Lower leg skin (tissue), 4 donors: ENCODE data around the gene BRMS1L. TPM values are rescaled to one million over a fixed set of nuclear protein-coding genes. Genes with fewer than 3 reads are reported as not detected.
"Not testable (repeated sequence)": the region's sequence is repeated elsewhere in the genome, so short reads cannot be mapped to it uniquely, and the experiment has no call there.

Experiments used
- DNase-seq, 2 donors: peaks; one replicate each; pipeline ENCODE4 v3.0.0-alpha.2; 2019; ENCODE audit warnings: low spot score in 2 of 2
- H3K4me3 ChIP-seq: fragments of 200-600 bp; sonication (generic); 2 replicates; pipeline ENCODE4 v1.5.1; 2017; ENCODE audit warnings: mild to moderate bottlenecking, low read depth; ENCODE audit not compliant: poor library complexity, severe bottlenecking
- POLR2A ChIP-seq, 2 donors: fragments of 450-650 bp; IDR thresholded peaks; one replicate each; pipeline ENCODE4 v1.6.1; 2016 to 2017; ENCODE audit warnings: antibody characterized with exemption in 2 of 2, mild to moderate bottlenecking in 1 of 2, moderate library complexity in 1 of 2
- WGBS, 2 donors: methylation state at CpG; one replicate each; pipeline ENCODE4 v1.1.5; 2018; 5-methylcytosine and 5-hydroxymethylcytosine counted together
- intact Hi-C: fragments of 100-400 bp; cut with DNase I; formaldehyde crosslinking; loops from one replicate; pipeline ENCODE4 v1.15.0; 2023; ENCODE audit warnings: low total_unique reads
- total RNA-seq, 4 donors: library from RNA; depleted of rRNA; stranded (reverse); fragments of >200 nt; gene quantifications; one replicate each; pipeline ENCODE4 v1.1.0, GENCODE V29; 2016
- TF ChIP-seq, protein P1 (sequence below), 3 donors: fragments of 450-650 bp; IDR thresholded peaks; one replicate each; pipeline ENCODE4 v1.5.1; 2016; ENCODE audit warnings: antibody characterized with exemption in 3 of 3, mild to moderate bottlenecking in 3 of 3, moderate library complexity in 2 of 3

The BRMS1L gene, protein sequence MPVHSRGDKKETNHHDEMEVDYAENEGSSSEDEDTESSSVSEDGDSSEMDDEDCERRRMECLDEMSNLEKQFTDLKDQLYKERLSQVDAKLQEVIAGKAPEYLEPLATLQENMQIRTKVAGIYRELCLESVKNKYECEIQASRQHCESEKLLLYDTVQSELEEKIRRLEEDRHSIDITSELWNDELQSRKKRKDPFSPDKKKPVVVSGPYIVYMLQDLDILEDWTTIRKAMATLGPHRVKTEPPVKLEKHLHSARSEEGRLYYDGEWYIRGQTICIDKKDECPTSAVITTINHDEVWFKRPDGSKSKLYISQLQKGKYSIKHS
- total RNA-seq: 1 to 10 TPM; 2.7 to 5.8 (median 4.1) TPM

DNA sequence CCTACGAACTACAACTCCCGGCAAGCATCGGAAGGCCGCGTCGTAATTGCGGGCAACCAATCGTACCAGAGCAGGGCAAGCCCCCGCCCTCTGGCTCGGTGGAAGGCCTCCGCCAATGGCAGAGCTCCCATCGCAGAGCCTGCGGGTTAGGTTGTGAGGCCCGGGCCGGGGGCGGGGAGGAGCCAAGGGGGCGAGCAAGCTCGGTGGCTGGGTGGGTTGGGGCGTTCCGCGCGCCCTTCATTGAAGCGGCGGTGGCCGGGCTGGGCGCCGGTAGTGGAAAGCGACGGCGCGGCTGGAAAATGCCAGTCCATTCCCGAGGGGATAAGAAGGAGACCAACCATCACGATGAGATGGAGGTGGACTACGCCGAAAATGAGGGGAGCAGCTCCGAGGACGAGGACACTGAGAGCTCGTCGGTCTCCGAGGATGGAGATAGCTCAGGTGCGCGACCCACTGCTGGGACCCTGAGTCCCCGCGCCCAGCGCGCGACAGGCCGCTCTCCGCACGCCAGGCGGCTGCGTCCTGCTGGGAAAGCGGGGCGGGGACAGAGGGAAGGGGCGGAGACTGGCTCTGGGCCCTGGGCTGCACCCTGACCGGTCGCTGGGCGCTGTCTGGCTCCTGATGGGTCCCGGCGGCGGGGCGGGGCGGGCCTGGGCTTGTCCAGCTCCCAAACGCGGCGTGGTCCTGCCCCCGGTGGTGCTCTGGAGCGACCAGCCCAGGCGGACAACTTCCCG is at the start of gene BRMS1L:
Gene BRMS1L, plus strand, starts transcription at position 121 of the 734 bp plus-strand sequence. Its CDS starts 179 bp downstream, at position 300.
- 0 to 1% methylated on average over 50 to 53 of the region's 70 CpGs for WGBS, 2 donors
- H3K4me3 ChIP-seq: peak within 1 kb of the TSS; percentile 61
- TF ChIP-seq, protein P1, sequence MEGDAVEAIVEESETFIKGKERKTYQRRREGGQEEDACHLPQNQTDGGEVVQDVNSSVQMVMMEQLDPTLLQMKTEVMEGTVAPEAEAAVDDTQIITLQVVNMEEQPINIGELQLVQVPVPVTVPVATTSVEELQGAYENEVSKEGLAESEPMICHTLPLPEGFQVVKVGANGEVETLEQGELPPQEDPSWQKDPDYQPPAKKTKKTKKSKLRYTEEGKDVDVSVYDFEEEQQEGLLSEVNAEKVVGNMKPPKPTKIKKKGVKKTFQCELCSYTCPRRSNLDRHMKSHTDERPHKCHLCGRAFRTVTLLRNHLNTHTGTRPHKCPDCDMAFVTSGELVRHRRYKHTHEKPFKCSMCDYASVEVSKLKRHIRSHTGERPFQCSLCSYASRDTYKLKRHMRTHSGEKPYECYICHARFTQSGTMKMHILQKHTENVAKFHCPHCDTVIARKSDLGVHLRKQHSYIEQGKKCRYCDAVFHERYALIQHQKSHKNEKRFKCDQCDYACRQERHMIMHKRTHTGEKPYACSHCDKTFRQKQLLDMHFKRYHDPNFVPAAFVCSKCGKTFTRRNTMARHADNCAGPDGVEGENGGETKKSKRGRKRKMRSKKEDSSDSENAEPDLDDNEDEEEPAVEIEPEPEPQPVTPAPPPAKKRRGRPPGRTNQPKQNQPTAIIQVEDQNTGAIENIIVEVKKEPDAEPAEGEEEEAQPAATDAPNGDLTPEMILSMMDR (IDR thresholded peaks at IDR 0.05): peak in 1 of 3 donors; percentile 74
- TF ChIP-seq POLR2A (IDR thresholded peaks at IDR 0.05): peak in 1 of 2 donors; percentile 13
- intact Hi-C loops: no loop called here
- peak; percentile 98 to 99 for DNase-seq

DNA sequence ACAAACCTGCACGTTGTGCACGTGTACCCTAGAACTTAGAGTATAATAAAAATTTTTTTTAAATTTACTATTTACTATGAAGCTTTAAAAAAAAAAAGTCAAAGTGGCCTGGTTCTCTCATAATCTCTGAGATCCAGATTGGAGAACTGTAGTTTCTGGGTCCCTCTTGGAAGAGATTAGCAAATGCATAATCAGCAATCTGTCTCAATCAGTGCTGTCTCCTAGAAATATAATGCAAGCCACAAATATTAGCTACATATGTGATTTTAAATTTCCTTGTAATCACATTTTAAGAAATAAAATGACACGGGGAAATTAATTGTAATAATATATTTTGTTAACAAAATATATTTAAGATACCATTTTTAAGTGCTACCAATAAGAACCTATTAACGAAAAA is 49.3 kb upstream of the BRMS1L start:
- intact Hi-C loops: loop anchor here (5.0 kb wide), 1 partner anchor 165 kb away; no protein-coding TSS in a partner anchor
- WGBS, 2 donors: 89 to 90% methylated on average over 4 of the region's 4 CpGs
- no peak for TF ChIP-seq POLR2A (IDR thresholded peaks at IDR 0.05)
- TF ChIP-seq, protein P1 (IDR thresholded peaks at IDR 0.05): no peak
- H3K4me3 ChIP-seq: no peak overlapping the region
- DNase-seq: no peak

DNA sequence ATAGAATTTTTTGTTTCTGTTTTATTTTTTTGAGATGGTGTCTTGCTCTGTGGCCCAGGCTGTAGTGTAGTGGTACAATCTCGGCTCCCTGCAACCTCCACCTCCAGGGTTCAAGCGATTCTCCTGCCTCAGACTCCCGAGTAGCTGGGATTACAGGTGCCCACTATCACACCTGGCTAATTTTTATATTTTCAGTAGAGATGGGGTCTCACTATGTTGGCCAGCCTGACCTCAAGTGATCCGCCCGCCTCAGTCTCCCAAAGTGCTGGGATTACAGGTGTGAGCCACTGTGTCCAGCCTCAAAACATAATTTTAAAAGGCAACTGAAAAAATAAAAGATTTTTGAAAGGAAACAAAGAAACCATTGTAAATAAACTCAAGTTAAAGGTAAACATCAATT is 48.6 kb upstream of the BRMS1L start:
- intact Hi-C loops: loop anchor here (5.0 kb wide), 1 partner anchor 165 kb away; no protein-coding TSS in a partner anchor

DNA sequence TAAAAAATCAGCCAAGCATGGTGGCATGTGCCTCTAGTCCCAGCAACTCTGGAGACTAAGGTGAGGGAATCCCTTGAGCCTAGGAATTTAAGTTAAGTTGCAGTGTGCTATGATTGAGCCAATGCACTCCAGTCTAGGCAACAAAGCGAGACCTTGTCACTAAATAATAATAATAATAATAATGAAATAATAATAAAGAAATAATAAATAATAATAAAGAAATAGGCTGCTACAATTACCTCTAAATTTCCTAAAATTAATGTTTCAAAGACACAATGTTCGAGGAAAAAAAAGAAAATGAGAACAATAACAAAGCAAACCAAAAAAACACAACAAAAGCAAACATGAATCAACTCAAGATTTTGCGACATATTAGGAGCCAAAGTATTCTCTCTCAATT is 46.8 kb upstream of the BRMS1L start:
- DNase-seq: no peak
- WGBS, 2 donors: 97 to 99% methylated on average over 3 of the region's 3 CpGs
- intact Hi-C loops: loop anchor here (5.0 kb wide), 1 partner anchor 163 kb away; no protein-coding TSS in a partner anchor

More for the DNA sequence above, 48.6 kb upstream of the BRMS1L start:
- not testable (repeated sequence) for DNase-seq, H3K4me3 ChIP-seq
- 95 to 98% methylated on average over 5 of the region's 5 CpGs for WGBS, 2 donors

DNA sequence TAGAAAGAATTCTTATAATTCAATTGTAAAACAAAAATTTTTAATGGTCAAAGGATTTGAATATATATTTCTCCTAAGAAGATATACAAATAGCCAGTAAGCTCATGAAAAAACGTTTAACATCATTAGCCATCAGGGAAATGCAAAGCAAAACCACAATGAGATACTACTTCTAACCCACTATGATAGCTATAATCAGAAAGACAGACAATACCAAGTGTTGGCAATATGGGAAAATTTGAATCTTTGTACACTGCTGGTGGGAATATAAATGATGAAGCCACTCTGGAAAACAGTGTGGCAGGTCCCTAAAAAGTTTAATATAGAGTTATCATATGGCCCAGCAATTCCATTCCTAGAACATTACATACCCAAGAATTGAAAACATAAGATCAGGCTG is 42.4 kb upstream of the BRMS1L start:
- no peak for TF ChIP-seq POLR2A (IDR thresholded peaks at IDR 0.05)
- TF ChIP-seq, protein P1 (IDR thresholded peaks at IDR 0.05): no peak
- H3K4me3 ChIP-seq: no peak overlapping the region
- intact Hi-C loops: no loop called here
- 60 to 63% methylated on average over 1 of the region's 1 CpG for WGBS, 2 donors
- no peak for DNase-seq

More for the DNA sequence above, 46.8 kb upstream of the BRMS1L start:
- TF ChIP-seq POLR2A (IDR thresholded peaks at IDR 0.05): no peak
- TF ChIP-seq, protein P1 (IDR thresholded peaks at IDR 0.05): no peak
- H3K4me3 ChIP-seq: no peak overlapping the region

DNA sequence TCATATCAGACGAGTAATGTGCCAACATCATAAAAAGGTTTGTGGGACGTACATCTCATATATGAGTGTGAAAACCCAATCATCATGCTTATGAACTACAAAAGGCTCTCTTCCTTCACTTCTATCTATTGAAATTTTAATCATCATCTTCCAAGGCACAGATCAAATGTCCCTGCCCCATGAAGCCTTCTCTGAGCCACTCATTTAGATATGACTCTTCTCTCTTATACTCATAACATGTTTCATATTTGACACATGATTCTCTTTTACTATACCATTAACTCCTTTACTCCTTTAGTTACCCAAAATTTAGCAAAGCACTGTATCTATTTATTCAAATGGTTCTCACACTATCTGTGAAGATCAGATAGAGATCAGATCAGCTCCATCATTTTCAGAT is 39.3 kb upstream of the BRMS1L start:
- H3K4me3 ChIP-seq: no peak overlapping the region
- DNase-seq: no peak
- TF ChIP-seq, protein P1 (IDR thresholded peaks at IDR 0.05): no peak
- TF ChIP-seq POLR2A (IDR thresholded peaks at IDR 0.05): no peak
- intact Hi-C loops: no loop called here
- 90 to 93% methylated on average over 2 of the region's 2 CpGs for WGBS, 2 donors
